ENCODE data around the gene NEK11. TPM values are rescaled to one million over a fixed set of nuclear protein-coding genes. Genes with fewer than 3 reads are reported as not detected.

The NEK11 gene
- total RNA-seq, 4 donors from 2014 or later: 2.3 to 25.2 (median 8.4) TPM

DNA sequence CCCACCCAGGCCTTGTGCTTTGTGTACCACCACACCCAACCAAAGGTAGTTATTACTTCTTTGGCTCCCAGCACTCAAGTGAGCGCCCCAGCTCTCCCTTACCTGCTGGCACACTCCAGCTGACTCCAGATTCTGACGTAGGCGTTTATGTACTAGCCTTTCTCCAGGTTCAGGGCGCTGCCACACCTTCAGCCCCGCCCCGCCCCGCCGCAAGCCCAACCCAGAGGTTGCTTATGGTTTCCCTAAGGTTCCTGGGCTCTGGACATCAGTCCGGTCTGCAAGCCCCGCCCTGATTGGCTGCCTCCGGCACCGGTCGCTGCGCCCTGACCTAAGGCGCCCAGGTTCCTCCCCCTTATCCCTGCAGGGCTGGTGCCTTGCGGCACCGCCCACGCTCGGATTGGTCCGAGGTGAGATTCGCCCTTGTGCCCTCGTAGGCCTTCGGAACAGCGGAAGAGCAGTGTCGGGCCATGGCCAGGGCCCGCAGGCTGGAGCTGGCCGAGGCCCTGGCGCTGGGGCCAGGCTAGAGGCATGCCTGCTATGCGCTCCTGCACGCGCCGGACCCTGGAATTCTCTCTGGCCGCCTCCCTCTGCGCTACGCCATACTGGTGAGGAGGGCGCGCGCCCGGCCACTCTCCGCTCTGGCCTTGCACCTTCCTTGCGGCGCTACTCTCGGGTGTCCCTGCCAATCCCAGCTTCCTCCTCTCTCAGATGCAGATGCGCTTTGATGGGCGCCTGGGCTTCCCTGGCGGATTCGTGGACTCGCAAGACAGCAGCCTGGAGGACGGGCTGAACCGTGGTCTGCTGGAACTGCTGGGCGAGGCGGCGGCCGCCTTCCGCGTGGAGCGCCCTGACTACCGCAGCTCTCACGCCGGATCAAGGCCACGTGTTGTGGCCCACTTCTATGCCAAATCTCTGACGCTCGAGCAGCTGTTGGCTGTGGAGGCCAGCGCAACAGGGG, 335.1 kb downstream of the NEK11 start:
- intact Hi-C loops (cut with DNase I; ENCODE audit: low total_unique reads): no loop called here
- Histone ChIP-seq H3K27ac (peak overlapping the region in 1 of 2 donors; percentile 59), H3K36me3 (no peaks in the 10 kb centered on the region), H3K4me1 (no peaks in the 10 kb centered on the region), H3K4me3 (peak overlapping the region; percentile 38 to 48), H3K9me3 (no peaks in the 10 kb centered on the region), H3K27me3 (no peaks in the 10 kb centered on the region)
- DNase-seq: peak; percentile 55 to 69
- TF ChIP-seq CTCF (IDR thresholded peaks at IDR 0.05) (no peak), POLR2A (IDR thresholded peaks at IDR 0.05) (peak in 1 of 2 donors; percentile 14)

- Histone ChIP-seq H3K27ac (no peak overlapping the region), H3K36me3 (no peaks in the 10 kb centered on the region), H3K9me3 (no peaks in the 10 kb centered on the region), H3K4me1 (no peaks in the 10 kb centered on the region), H3K27me3 (no peaks in the 10 kb centered on the region), H3K4me3 (no peak overlapping the region)
- DNase-seq: no peak
- TF ChIP-seq POLR2A (IDR thresholded peaks at IDR 0.05): no peak
- no peak for TF ChIP-seq CTCF (IDR thresholded peaks at IDR 0.05)
- intact Hi-C loops (cut with DNase I; ENCODE audit: low total_unique reads): no loop called here
Measured at GRCh38 chr3:131363275-131363674, 336.6 kb downstream of the NEK11 start.

- H3K4me1 ChIP-seq: no peaks in the 10 kb centered on the region
- no peaks in the 10 kb centered on the region for H3K9me3 ChIP-seq
- H3K36me3 ChIP-seq: no peaks in the 10 kb centered on the region
- H3K4me3 ChIP-seq: no peak overlapping the region
- DNase-seq: no peak
- intact Hi-C loops (cut with DNase I; ENCODE audit: low total_unique reads): no loop called here
- TF ChIP-seq CTCF (IDR thresholded peaks at IDR 0.05) (no peak), POLR2A (IDR thresholded peaks at IDR 0.05) (no peak)
- H3K27ac ChIP-seq: no peak overlapping the region
- no peaks in the 10 kb centered on the region for H3K27me3 ChIP-seq
Measured at GRCh38 chr3:131370935-131371687, 344.4 kb downstream of the NEK11 start.

- Histone ChIP-seq H3K4me1 (no peaks in the 10 kb centered on the region), H3K36me3 (no peaks in the 10 kb centered on the region), H3K27ac (no peak overlapping the region), H3K9me3 (no peaks in the 10 kb centered on the region), H3K27me3 (no peaks in the 10 kb centered on the region), H3K4me3 (no peak overlapping the region)
- no peak for TF ChIP-seq CTCF (IDR thresholded peaks at IDR 0.05)
- no peak for TF ChIP-seq POLR2A (IDR thresholded peaks at IDR 0.05)
- intact Hi-C loops (cut with DNase I; ENCODE audit: low total_unique reads): no loop called here
- DNase-seq: no peak
Measured at GRCh38 chr3:131371688-131372066, 345.0 kb downstream of the NEK11 start.

DNA sequence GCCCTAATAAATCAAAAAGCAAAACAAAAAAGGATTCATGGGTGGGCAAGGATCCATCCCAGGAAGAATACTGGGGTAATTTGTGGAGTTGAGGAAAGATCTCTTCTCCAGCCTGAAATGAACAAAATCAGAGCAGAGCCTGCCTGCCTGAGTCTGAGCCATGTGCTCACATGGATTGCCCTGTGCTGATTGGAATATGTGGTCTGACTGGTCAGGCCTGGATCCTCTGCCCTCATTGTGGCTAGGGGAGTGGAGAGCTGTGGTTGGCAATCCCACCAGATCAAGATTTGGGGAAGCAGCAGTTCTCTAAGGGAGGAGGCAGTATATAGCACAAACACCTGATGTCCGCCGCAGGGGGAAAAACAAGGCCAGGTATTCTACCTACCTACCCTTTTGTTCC, 348.1 kb downstream of the NEK11 start:
- DNase-seq: no peak
- Histone ChIP-seq H3K9me3 (no peaks in the 10 kb centered on the region), H3K36me3 (no peaks in the 10 kb centered on the region), H3K27ac (no peak overlapping the region), H3K27me3 (no peaks in the 10 kb centered on the region), H3K4me3 (no peak overlapping the region), H3K4me1 (peaks cover 0 to 4% of the 10 kb centered on the region in 2 donors)
- intact Hi-C loops (cut with DNase I; ENCODE audit: low total_unique reads): no loop called here
- TF ChIP-seq POLR2A (IDR thresholded peaks at IDR 0.05): no peak
- TF ChIP-seq CTCF (IDR thresholded peaks at IDR 0.05): no peak

Data from uterus (tissue), 4 donors.